HL-60 (cell line): ENCODE measurements around the gene NEK10.

Experiments
- DNase-seq, 2 experiments: peaks; one replicate each; pipeline ENCODE4 v3.0.0-alpha.2; 2010 to 2020; ENCODE audit warnings: low read depth in 1 of 2, low spot score in 1 of 2
- H3K27ac ChIP-seq: fragments of 250-450 bp; sonication (Bioruptor Pico); replicated peaks from 2 replicates; pipeline ENCODE4 v1.5.1; 2020; ENCODE audit warnings: mild to moderate bottlenecking, moderate library complexity
- H3K27me3 ChIP-seq: fragments of 250-450 bp; sonication (Bioruptor Pico); 2 replicates; pipeline ENCODE4 v1.5.1; 2021; ENCODE audit warnings: mild to moderate bottlenecking, moderate library complexity; ENCODE audit not compliant: insufficient read depth, poor library complexity, severe bottlenecking
- H3K4me3 ChIP-seq: replicated peaks from 2 replicates; pipeline ENCODE4 v1.5.1; 2011; ENCODE audit warnings: mild to moderate bottlenecking, control low read depth, low read length; ENCODE audit not compliant: insufficient read depth
- CTCF ChIP-seq: IDR thresholded peaks from one replicate; pipeline ENCODE4 v1.5.1; 2011; ENCODE audit warnings: low read length, control low read depth, inconsistent platforms; ENCODE audit not compliant: insufficient read depth
- GABPA ChIP-seq: IDR thresholded peaks from 2 replicates; pipeline ENCODE4 v1.6.1; 2012; ENCODE audit warnings: low read depth
- POLR2AphosphoS5 ChIP-seq: IDR thresholded peaks from 2 replicates; pipeline ENCODE4 v1.6.1; 2012; ENCODE audit warnings: low read depth
- REST ChIP-seq: IDR thresholded peaks from 2 replicates; pipeline ENCODE4 v1.6.1; 2012; ENCODE audit warnings: low read depth; ENCODE audit not compliant: insufficient replicate concordance
- SPI1 ChIP-seq: IDR thresholded peaks from 2 replicates; pipeline ENCODE4 v1.6.1; 2012; ENCODE audit warnings: low read depth, mild to moderate bottlenecking, borderline replicate concordance

Gene NEK10

GRCh38 chr3:27074914-27075313 lies 294.3 kb downstream of the NEK10 start:
- Histone ChIP-seq H3K4me3 (no peak overlapping the region), H3K27me3 (no peaks in the 10 kb centered on the region), H3K27ac (no peak overlapping the region)
- DNase-seq: no peak
- TF ChIP-seq REST: no peak

GRCh38 chr3:27073912-27074311 lies 295.3 kb downstream of the NEK10 start:
- no peaks in the 10 kb centered on the region for H3K27me3 ChIP-seq
- no peak for DNase-seq
- no peak overlapping the region for H3K27ac ChIP-seq
- TF ChIP-seq POLR2AphosphoS5: no peak
- no peak for TF ChIP-seq SPI1
- TF ChIP-seq REST: no peak
- no peak for TF ChIP-seq CTCF
- no peak for TF ChIP-seq GABPA
- no peak overlapping the region for H3K4me3 ChIP-seq

DNA sequence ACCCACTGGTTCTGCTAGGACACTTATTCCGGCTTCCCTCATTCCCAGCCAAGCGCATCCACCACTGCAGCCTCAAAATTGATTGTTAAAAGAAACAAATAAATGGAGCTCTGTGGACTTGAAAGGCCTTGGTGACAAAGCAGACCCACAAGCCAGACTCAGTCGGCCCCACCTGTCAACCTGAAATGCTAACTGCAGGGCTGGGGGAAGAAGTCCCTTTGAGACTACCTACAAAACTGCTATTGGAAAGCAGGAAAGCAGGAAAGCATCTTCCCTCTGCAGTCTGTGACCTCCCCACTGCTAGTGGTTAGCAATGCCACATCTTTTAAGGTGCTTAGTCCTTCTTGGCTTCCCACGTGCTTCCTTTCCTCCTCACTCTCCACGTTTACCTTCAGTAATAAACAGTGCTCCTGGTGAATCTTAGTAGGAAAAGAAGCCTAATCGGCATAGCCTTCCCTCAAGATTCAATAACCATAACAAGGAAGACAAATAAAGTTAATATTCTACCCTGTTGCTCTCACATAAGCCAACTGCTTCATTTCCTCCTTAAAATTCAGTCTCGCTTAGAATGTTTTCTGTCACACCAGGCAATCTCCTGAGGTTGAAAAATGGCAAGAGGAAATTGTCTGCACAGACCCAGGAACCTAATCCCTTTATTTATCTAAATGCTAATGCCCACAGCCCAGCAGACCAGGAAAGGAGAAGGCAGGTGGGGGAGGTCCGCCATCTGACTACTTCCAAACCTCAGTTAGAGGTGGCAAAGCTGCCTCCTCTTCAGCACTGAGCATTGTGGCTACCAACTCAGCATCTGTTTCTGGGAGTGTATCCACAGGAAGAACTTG lies 296.2 kb downstream of the NEK10 start:
- TF ChIP-seq CTCF (no peak), REST (no peak), SPI1 (no peak), GABPA (no peak), POLR2AphosphoS5 (no peak)
- Histone ChIP-seq H3K27ac (no peak overlapping the region), H3K27me3 (no peaks in the 10 kb centered on the region), H3K4me3 (no peak overlapping the region)
- DNase-seq: no peak

DNA sequence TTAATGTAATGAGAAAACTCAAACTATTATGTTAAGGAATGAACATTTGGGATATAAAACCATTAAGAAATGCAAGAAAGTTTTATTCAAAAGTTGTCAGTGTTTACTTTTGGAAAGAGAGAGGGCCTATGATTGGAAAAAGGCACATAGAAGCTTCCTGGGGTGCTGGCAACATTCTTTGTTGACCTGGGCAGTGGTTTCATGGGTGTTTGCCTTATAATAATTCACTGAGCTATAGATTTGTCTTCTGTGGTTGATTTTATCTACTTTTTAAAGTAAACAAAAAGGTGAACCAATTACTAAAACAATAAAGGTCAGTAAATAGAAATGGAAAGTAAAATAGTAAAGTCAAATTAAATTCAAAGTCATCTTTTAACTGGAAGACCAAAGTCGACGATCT lies 308.8 kb downstream of the NEK10 start:
- no peak overlapping the region for H3K27ac ChIP-seq
- TF ChIP-seq CTCF (no peak), REST (no peak), SPI1 (no peak), GABPA (no peak), POLR2AphosphoS5 (no peak)
- no peak overlapping the region for H3K4me3 ChIP-seq
- DNase-seq: no peak
- no peaks in the 10 kb centered on the region for H3K27me3 ChIP-seq
